Measurements from ENCODE around the gene NFKB1. TPM values are rescaled to one million over a fixed set of nuclear protein-coding genes. Genes with fewer than 3 reads are reported as not detected.

The NFKB1 gene
- polyA plus RNA-seq (15.4 to 31.4 TPM (median 21.8 TPM) in 3 replicates), polyA minus RNA-seq (27.3 to 39.6 TPM (median 29.4 TPM) in 3 replicates)
- 12.2 TPM for polyA plus RNA-seq (2011; ENCODE audit: low read depth)
- polyA plus RNA-seq (2011; cell fraction: cytosol; rRNA removed) = 15.6 and 19.2 TPM in 2 replicates
- polyA plus RNA-seq (2011; cell fraction: nucleus; rRNA removed) = 33.6 and 36.7 TPM in 2 replicates
- 18.0 and 24.9 TPM in 2 replicates for polyA plus RNA-seq (2012; ENCODE audit: low replicate concordance)
- polyA minus RNA-seq (2011; cell fraction: cytosol; rRNA and poly(A)+ RNA removed) = 16.7 TPM
- 29.1 and 53.4 TPM in 2 replicates for polyA minus RNA-seq (2011; cell fraction: nucleus; rRNA and poly(A)+ RNA removed)

GRCh38 chr4:102500696-102501446 is at the start of gene NFKB1:
NFKB1 (plus strand) TSS chr4:102501359; CDS start chr4:102525519, 24,160 bp downstream.
- H3K79me2 ChIP-seq (ENCODE audit: control insufficient read depth, insufficient read depth, low read length) = peaks cover 40% of the 10 kb centered on the region
- TF ChIP-seq, protein P1, sequence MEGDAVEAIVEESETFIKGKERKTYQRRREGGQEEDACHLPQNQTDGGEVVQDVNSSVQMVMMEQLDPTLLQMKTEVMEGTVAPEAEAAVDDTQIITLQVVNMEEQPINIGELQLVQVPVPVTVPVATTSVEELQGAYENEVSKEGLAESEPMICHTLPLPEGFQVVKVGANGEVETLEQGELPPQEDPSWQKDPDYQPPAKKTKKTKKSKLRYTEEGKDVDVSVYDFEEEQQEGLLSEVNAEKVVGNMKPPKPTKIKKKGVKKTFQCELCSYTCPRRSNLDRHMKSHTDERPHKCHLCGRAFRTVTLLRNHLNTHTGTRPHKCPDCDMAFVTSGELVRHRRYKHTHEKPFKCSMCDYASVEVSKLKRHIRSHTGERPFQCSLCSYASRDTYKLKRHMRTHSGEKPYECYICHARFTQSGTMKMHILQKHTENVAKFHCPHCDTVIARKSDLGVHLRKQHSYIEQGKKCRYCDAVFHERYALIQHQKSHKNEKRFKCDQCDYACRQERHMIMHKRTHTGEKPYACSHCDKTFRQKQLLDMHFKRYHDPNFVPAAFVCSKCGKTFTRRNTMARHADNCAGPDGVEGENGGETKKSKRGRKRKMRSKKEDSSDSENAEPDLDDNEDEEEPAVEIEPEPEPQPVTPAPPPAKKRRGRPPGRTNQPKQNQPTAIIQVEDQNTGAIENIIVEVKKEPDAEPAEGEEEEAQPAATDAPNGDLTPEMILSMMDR (optimal IDR thresholded peaks at IDR 0.05 in 1 of 3, IDR thresholded peaks at IDR 0.05 in 1 of 3, conservative IDR thresholded peaks at IDR 0.05 in 1 of 3; ENCODE audit: extremely low read depth in 1 of 3, insufficient read depth in 2 of 3, low read length in 3 of 3) = no peak
- no peak for TF ChIP-seq EZH2 (IDR thresholded peaks at IDR 0.05; ENCODE audit: low read length)
- peak within 1 kb of the TSS; percentile 90 to 95 (median 92) for H3K4me3 ChIP-seq (ENCODE audit: control insufficient read depth in 2 of 3, extremely low read depth in 1 of 3, insufficient read depth in 2 of 3, low read depth in 1 of 3, low read length in 3 of 3)
- no peaks in the 10 kb centered on the region for H3K9me3 ChIP-seq (ENCODE audit: control insufficient read depth, low read depth, low read length)
- H3K9me1 ChIP-seq (ENCODE audit: control insufficient read depth, extremely low read depth, insufficient read depth, low read length) = no peaks in the 10 kb centered on the region
- peak within 1 kb of the TSS; percentile 38 for H2AFZ ChIP-seq (ENCODE audit: control insufficient read depth, low read length)
- no peaks in the 10 kb centered on the region for H4K20me1 ChIP-seq (ENCODE audit: control insufficient read depth, extremely low read depth, insufficient read depth, low read length)
- H3K36me3 ChIP-seq (ENCODE audit: control insufficient read depth in 2 of 2, extremely low read depth in 1 of 2, insufficient read depth in 2 of 2, low read length in 2 of 2) = no peaks in the 10 kb centered on the region
- peak within 1 kb of the TSS; percentile 97 for H3K9ac ChIP-seq (ENCODE audit: control insufficient read depth, extremely low read depth, insufficient read depth, low read length)
- H3K27me3 ChIP-seq (ENCODE audit: control insufficient read depth, extremely low read depth, insufficient read depth, low read length) = no peaks in the 10 kb centered on the region
- dilution Hi-C loops (cut with MboI; ENCODE audit: extremely low pct_ligation_motif_present, low sequenced_read_pairs) = no loop called here
- peak within 1 kb of the TSS; percentile 82 for H3K4me2 ChIP-seq (ENCODE audit: control insufficient read depth, extremely low read depth, insufficient read depth, low read depth, low read length)
- FAIRE-seq (peak; percentile 9), DNase-seq (ENCODE audit: low read depth, low spot score) (no peak)
- H3K4me1 ChIP-seq (ENCODE audit: control insufficient read depth, extremely low read depth, insufficient read depth, low read length) = peaks cover 28% of the 10 kb centered on the region
- H3K27ac ChIP-seq (ENCODE audit: control insufficient read depth, insufficient read depth, low read length) = peak within 1 kb of the TSS; percentile 97

DNA sequence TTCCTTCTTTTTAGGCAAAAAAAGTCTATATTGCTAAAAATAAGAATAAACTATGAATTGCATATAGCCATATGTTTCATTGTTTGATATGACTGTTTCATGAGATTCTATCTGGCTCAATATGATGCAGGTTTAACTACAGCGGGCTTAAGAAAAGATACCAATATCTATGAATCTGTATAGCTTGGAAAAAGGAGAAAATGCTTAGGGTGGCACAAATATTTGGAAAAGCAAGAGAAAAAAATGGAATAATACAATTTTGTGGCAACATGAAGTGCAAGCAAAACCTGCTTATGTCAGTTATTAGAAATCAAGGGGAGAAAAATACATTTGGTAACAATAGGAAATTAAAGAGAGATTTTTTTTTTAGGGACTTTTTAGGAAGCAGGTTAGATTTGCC is 48.3 kb upstream of the NFKB1 start:
- Histone ChIP-seq H3K79me2 (ENCODE audit: control insufficient read depth, insufficient read depth, low read length) (no peaks in the 10 kb centered on the region), H3K27ac (ENCODE audit: control insufficient read depth, insufficient read depth, low read length) (no peak overlapping the region), H3K27me3 (ENCODE audit: control insufficient read depth, extremely low read depth, insufficient read depth, low read length) (no peaks in the 10 kb centered on the region), H3K9me3 (ENCODE audit: control insufficient read depth, low read depth, low read length) (no peaks in the 10 kb centered on the region), H3K9ac (ENCODE audit: control insufficient read depth, extremely low read depth, insufficient read depth, low read length) (no peak overlapping the region), H3K36me3 (ENCODE audit: control insufficient read depth in 2 of 2, extremely low read depth in 1 of 2, insufficient read depth in 2 of 2, low read length in 2 of 2) (no peaks in the 10 kb centered on the region), H3K4me1 (ENCODE audit: control insufficient read depth, extremely low read depth, insufficient read depth, low read length) (no peaks in the 10 kb centered on the region), H4K20me1 (ENCODE audit: control insufficient read depth, extremely low read depth, insufficient read depth, low read length) (no peaks in the 10 kb centered on the region), H3K4me3 (ENCODE audit: control insufficient read depth in 2 of 3, extremely low read depth in 1 of 3, insufficient read depth in 2 of 3, low read depth in 1 of 3, low read length in 3 of 3) (no peak overlapping the region), H2AFZ (ENCODE audit: control insufficient read depth, low read length) (no peak overlapping the region), H3K9me1 (ENCODE audit: control insufficient read depth, extremely low read depth, insufficient read depth, low read length) (no peaks in the 10 kb centered on the region), H3K4me2 (ENCODE audit: control insufficient read depth, extremely low read depth, insufficient read depth, low read depth, low read length) (no peak overlapping the region)
- DNase-seq (ENCODE audit: low read depth, low spot score) (no peak), FAIRE-seq (no peak)
- dilution Hi-C loops (cut with MboI; ENCODE audit: extremely low pct_ligation_motif_present, low sequenced_read_pairs) = no loop called here
- TF ChIP-seq EZH2 (IDR thresholded peaks at IDR 0.05; ENCODE audit: low read length) = no peak
- TF ChIP-seq, protein P1 (optimal IDR thresholded peaks at IDR 0.05 in 1 of 3, IDR thresholded peaks at IDR 0.05 in 1 of 3, conservative IDR thresholded peaks at IDR 0.05 in 1 of 3; ENCODE audit: extremely low read depth in 1 of 3, insufficient read depth in 2 of 3, low read length in 3 of 3) = no peak

Measured in keratinocyte (primary cell).